ENCODE measurements around the gene SLC24A4.

Gene SLC24A4

GRCh38 chr14:92512807-92513203, 189.8 kb downstream of the SLC24A4 start:
- Histone ChIP-seq H3K36me3 (ENCODE audit: control insufficient read depth in 2 of 2, insufficient read depth in 1 of 2, low read length in 2 of 2) (no peaks in the 10 kb centered on the region), H3K4me3 (ENCODE audit: low read depth, low read length) (no peak overlapping the region), H3K27ac (ENCODE audit: extremely low read depth, low read depth, low read length) (no peak overlapping the region), H3K4me1 (ENCODE audit: control insufficient read depth, insufficient read depth, low read length) (peaks cover 5% of the 10 kb centered on the region), H3K9me3 (ENCODE audit: control insufficient read depth, insufficient read depth, low read depth, low read length) (no peaks in the 10 kb centered on the region)
- TF ChIP-seq SETDB1 (IDR thresholded peaks at IDR 0.05; ENCODE audit: insufficient read length, low read length) (no peak), HOXC10 (CRISPR knock-in tag; IDR thresholded peaks at IDR 0.05) (no peak), ZNF48 (tag by site-specific recombination; IDR thresholded peaks at IDR 0.05) (no peak), ZNF501 (tag by site-specific recombination; IDR thresholded peaks at IDR 0.05) (no peak), ZNF76 (tag by site-specific recombination; IDR thresholded peaks at IDR 0.05; ENCODE audit: borderline replicate concordance, low read depth) (no peak), ZNF214 (tag by site-specific recombination; IDR thresholded peaks at IDR 0.05; ENCODE audit: borderline replicate concordance) (no peak), ZNF292 (tag by site-specific recombination; IDR thresholded peaks at IDR 0.05; ENCODE audit: borderline replicate concordance, low read depth) (no peak), KLF7 (tag by site-specific recombination; IDR thresholded peaks at IDR 0.05; ENCODE audit: borderline replicate concordance) (no peak), ZBTB8A (tag by site-specific recombination; IDR thresholded peaks at IDR 0.05) (no peak), ZBTB1 (tag by site-specific recombination; IDR thresholded peaks at IDR 0.05) (no peak), KLF16 (tag by site-specific recombination; IDR thresholded peaks at IDR 0.05) (no peak), KLF10 (tag by site-specific recombination; IDR thresholded peaks at IDR 0.05) (no peak)
- ChIA-PET POLR2A (no interaction called here), CTCF (no interaction called here)

GRCh38 chr14:92513204-92513965, 190.4 kb downstream of the SLC24A4 start, which contains the start of gene RIN3:
Gene RIN3 (plus strand): TSS chr14:92513781. CDS start chr14:92513933, 152 bp downstream.
- ChIA-PET CTCF (no interaction called here), POLR2A (no interaction called here)
- H3K27ac ChIP-seq (ENCODE audit: extremely low read depth, low read depth, low read length): peak within 1 kb of the TSS; percentile 53; the same call in 1 of the 2 replicates
- H3K36me3 ChIP-seq (ENCODE audit: control insufficient read depth in 2 of 2, insufficient read depth in 1 of 2, low read length in 2 of 2): no peaks in the 10 kb centered on the region
- H3K4me1 ChIP-seq (ENCODE audit: control insufficient read depth, insufficient read depth, low read length): peaks cover 5% of the 10 kb centered on the region
- H3K4me3 ChIP-seq (ENCODE audit: low read depth, low read length): peak within 1 kb of the TSS; percentile 60
- no peaks in the 10 kb centered on the region for H3K9me3 ChIP-seq (ENCODE audit: control insufficient read depth, insufficient read depth, low read depth, low read length)
- TF ChIP-seq ZBTB26 (tag by site-specific recombination; optimal IDR thresholded peaks at IDR 0.05) (peak; percentile 56), ZNF677 (tag by site-specific recombination; IDR thresholded peaks at IDR 0.05) (no peak), ZNF16 (tag by site-specific recombination; IDR thresholded peaks at IDR 0.05; ENCODE audit: low read depth) (no peak), ZNF544 (tag by site-specific recombination; IDR thresholded peaks at IDR 0.05) (no peak), ZNF221 (tag by site-specific recombination; IDR thresholded peaks at IDR 0.05; ENCODE audit: borderline replicate concordance) (no peak), ZNF610 (tag by site-specific recombination; IDR thresholded peaks at IDR 0.05; ENCODE audit: borderline replicate concordance) (no peak), ZNF624 (tag by site-specific recombination; IDR thresholded peaks at IDR 0.05) (no peak), ZNF362 (tag by site-specific recombination; IDR thresholded peaks at IDR 0.05) (no peak), ZNF366 (tag by site-specific recombination; conservative IDR thresholded peaks at IDR 0.05) (no peak), ZNF146 (tag by site-specific recombination; IDR thresholded peaks at IDR 0.05) (peak; percentile 51), ZNF391 (tag by site-specific recombination; IDR thresholded peaks at IDR 0.05; ENCODE audit: borderline replicate concordance, low read depth) (0 out of 2 replicates have a peak, but pooled peaks have one; percentile 44), KLF8 (tag by site-specific recombination; IDR thresholded peaks at IDR 0.05) (peak; percentile 55; the same call in 1 of the 2 replicates), ZFHX2 (tag by site-specific recombination; conservative IDR thresholded peaks at IDR 0.05) (peak; percentile 17; the same call in 1 of the 2 replicates), ZEB2 (tag by site-specific recombination; IDR thresholded peaks at IDR 0.05) (0 out of 2 replicates have a peak, but pooled peaks have one; percentile 35), ZFP3 (tag by site-specific recombination; IDR thresholded peaks at IDR 0.05; ENCODE audit: low read depth) (no peak), ZBTB6 (tag by site-specific recombination; IDR thresholded peaks at IDR 0.05) (peak; percentile 31; the same call in 1 of the 2 replicates), ZNF311 (tag by site-specific recombination; IDR thresholded peaks at IDR 0.05; ENCODE audit: borderline replicate concordance) (no peak), ZBTB17 (tag by site-specific recombination; IDR thresholded peaks at IDR 0.05) (0 out of 2 replicates have a peak, but pooled peaks have one; percentile 36), SCRT2 (tag by site-specific recombination; IDR thresholded peaks at IDR 0.05) (peak; percentile 20; the same call in 1 of the 2 replicates), ZNF335 (tag by site-specific recombination; conservative IDR thresholded peaks at IDR 0.05) (peak; percentile 85; the same call in 1 of the 2 replicates), OVOL3 (tag by site-specific recombination; IDR thresholded peaks at IDR 0.05) (no peak), ZBTB20 (tag by site-specific recombination; IDR thresholded peaks at IDR 0.05) (peak; percentile 72)

All from HEK293 (cell line).